Effector CD4-positive, alpha-beta T cell (primary cell): Measurements from ENCODE around the gene RWDD3.

Experiments used
- DNase-seq: peaks from one replicate; pipeline ENCODE4 v3.0.0-alpha.2; 2020

The RWDD3 gene

DNA sequence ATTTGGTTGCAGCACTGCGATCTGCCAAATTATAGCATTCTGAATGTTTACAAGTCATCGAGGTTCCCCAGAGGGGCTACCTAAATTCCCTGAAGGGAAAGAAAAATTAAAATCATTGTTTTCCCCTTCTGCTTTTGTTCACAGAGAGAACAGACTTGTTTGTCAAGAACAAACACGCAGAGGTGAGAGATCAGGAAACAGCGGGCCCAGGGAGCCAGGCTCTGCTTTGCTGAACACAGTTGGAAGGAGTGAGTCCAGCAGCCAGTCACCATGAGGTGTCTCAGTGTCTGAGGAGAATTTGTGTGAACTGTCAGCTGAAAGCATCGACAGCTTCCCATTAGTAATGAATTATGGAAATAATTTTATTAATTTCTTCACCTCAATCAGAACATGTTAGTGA lies 52.5 kb downstream of the RWDD3 start:
- DNase-seq, result no peak

DNA sequence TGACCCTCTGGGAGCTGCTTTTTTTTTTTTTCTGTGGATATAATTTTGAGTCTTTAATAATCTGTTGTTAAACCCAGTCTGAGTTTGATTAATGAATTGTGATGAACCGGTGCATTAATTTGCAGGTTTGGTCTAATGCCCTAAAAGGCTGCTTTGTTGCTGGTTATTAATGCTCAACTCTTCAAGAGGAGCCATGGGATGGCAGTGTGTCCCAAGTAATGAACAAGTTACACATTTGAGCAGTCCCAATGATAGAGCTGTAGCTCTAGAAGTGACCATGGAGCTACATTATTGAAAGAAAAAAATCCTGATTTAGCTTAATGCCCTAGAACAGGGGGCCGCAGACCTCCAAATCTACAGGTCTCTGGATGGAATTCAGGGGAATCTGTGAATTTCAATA lies 53.1 kb downstream of the RWDD3 start:
- DNase-seq, result no peak

GRCh38 chr1:95287825-95288224 lies 53.8 kb downstream of the RWDD3 start:
- no peak for DNase-seq
